OCI-LY1 (cell line): Measurements from ENCODE around the gene FBXO47.
"Not testable (repeated sequence)": the region's sequence is repeated elsewhere in the genome, so short reads cannot be mapped to it uniquely, and the experiment has no call there.

ENCODE experiments used
- H2AFZ ChIP-seq: fragments of 200-600 bp; sonication (generic), shearing (Covaris generic); 2 replicates; pipeline ENCODE4 v1.6.0; 2014; ENCODE audit warnings: antibody characterized with exemption, mild to moderate bottlenecking, low read length
- H3F3A ChIP-seq: fragments of 200-600 bp; sonication (generic), shearing (Covaris generic); 2 replicates; pipeline ENCODE4 v1.6.0; 2014; ENCODE audit warnings: mild to moderate bottlenecking, antibody characterized with exemption, low read length, moderate library complexity; ENCODE audit not compliant: insufficient read depth
- H3K27ac ChIP-seq: fragments of 200-600 bp; sonication (generic); 2 replicates; pipeline ENCODE4 v1.5.1; 2014; ENCODE audit warnings: low read length, mixed run types, mild to moderate bottlenecking, low read depth; ENCODE audit not compliant: poor library complexity, severe bottlenecking
- H3K27me3 ChIP-seq: fragments of 200-600 bp; sonication (generic); 2 replicates; pipeline ENCODE4 v1.6.0; 2014; ENCODE audit warnings: antibody characterized with exemption, mild to moderate bottlenecking, low read length, moderate library complexity; ENCODE audit not compliant: insufficient read depth
- H3K36me3 ChIP-seq: fragments of 200-600 bp; sonication (generic); 2 replicates; pipeline ENCODE4 v1.6.1; 2014; ENCODE audit warnings: mild to moderate bottlenecking, antibody characterized with exemption, low read length, moderate library complexity, mixed read lengths; ENCODE audit not compliant: insufficient read depth
- H3K4me1 ChIP-seq: fragments of 200-600 bp; sonication (generic); 2 replicates; pipeline ENCODE4 v1.5.1; 2014; ENCODE audit warnings: mild to moderate bottlenecking, low read length, moderate library complexity; ENCODE audit not compliant: insufficient read depth, severe bottlenecking
- H3K4me2 ChIP-seq: fragments of 200-600 bp; sonication (generic), shearing (Covaris generic); 2 replicates; pipeline ENCODE4 v1.6.1; 2014; ENCODE audit warnings: low read length
- H3K4me3 ChIP-seq: fragments of 200-600 bp; sonication (generic); 2 replicates; pipeline ENCODE4 v1.5.1; 2014; ENCODE audit warnings: low read length, low read depth, mild to moderate bottlenecking, mixed read lengths; ENCODE audit not compliant: poor library complexity, severe bottlenecking
- H3K79me2 ChIP-seq: fragments of 200-600 bp; shearing (Covaris generic); 2 replicates; pipeline ENCODE4 v1.6.1; 2016; ENCODE audit warnings: mixed run types, low read length, mixed read lengths; ENCODE audit not compliant: insufficient read depth
- H3K9ac ChIP-seq: fragments of 200-600 bp; sonication (generic), shearing (Covaris generic); 2 replicates; pipeline ENCODE4 v1.6.1; 2014; ENCODE audit warnings: mild to moderate bottlenecking, low read length, mixed read lengths
- H3K9me2 ChIP-seq: fragments of 200-600 bp; sonication (generic), shearing (Covaris generic); 2 replicates; pipeline ENCODE4 v1.6.1; 2014; ENCODE audit warnings: low read depth, mild to moderate bottlenecking, low read length, mixed read lengths
- H3K9me3 ChIP-seq: fragments of 200-600 bp; shearing (Covaris generic); 2 replicates; pipeline ENCODE4 v1.6.1; 2014; ENCODE audit warnings: low read length, mixed read lengths
- H4K20me1 ChIP-seq: fragments of 200-600 bp; sonication (generic), shearing (Covaris generic); 2 replicates; pipeline ENCODE4 v1.6.0; 2016; ENCODE audit warnings: mild to moderate bottlenecking, low read length; ENCODE audit not compliant: insufficient read depth
- EZH2 ChIP-seq: fragments of 200-600 bp; sonication (generic), shearing (Covaris generic); IDR thresholded peaks from 2 replicates; pipeline ENCODE4 v1.8.0; 2017; ENCODE audit warnings: borderline replicate concordance, mixed run types, mild to moderate bottlenecking, antibody characterized with exemption, low read length, moderate library complexity, mixed read lengths
- TF ChIP-seq, protein P1 (sequence below): fragments of 200-600 bp; sonication (generic), shearing (Covaris generic); IDR thresholded peaks from 2 replicates; pipeline ENCODE4 v1.5.1; 2017; ENCODE audit warnings: mild to moderate bottlenecking, antibody characterized with exemption, low read length, moderate library complexity, mixed read lengths

Gene FBXO47

DNA sequence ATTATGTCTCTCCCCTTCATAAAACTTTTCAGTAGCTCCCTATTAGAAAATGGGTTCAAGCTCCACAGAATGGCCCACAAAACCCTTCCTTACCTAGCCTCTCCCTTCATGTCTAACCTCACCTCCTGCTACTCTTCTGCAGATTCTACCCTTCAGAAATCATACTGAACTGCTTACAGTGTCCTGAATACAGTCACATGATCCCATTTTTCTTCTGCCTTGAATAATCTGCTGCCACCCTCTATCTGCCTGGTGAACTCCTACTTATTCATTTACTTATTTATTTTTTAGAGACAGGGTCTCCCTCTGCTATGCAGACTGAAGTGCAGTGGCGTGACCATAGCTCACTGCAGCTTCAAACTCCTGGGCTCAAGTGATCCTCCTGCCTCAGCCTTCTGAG is 26.8 kb downstream of the FBXO47 start:
- H3K36me3 ChIP-seq, result no peaks in the 10 kb centered on the region
- peaks cover 4% of the 10 kb centered on the region for H3K4me1 ChIP-seq
- TF ChIP-seq, protein P1, sequence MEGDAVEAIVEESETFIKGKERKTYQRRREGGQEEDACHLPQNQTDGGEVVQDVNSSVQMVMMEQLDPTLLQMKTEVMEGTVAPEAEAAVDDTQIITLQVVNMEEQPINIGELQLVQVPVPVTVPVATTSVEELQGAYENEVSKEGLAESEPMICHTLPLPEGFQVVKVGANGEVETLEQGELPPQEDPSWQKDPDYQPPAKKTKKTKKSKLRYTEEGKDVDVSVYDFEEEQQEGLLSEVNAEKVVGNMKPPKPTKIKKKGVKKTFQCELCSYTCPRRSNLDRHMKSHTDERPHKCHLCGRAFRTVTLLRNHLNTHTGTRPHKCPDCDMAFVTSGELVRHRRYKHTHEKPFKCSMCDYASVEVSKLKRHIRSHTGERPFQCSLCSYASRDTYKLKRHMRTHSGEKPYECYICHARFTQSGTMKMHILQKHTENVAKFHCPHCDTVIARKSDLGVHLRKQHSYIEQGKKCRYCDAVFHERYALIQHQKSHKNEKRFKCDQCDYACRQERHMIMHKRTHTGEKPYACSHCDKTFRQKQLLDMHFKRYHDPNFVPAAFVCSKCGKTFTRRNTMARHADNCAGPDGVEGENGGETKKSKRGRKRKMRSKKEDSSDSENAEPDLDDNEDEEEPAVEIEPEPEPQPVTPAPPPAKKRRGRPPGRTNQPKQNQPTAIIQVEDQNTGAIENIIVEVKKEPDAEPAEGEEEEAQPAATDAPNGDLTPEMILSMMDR, result no peak
- TF ChIP-seq EZH2, result no peak
- H2AFZ ChIP-seq, result no peak overlapping the region
- H3K9ac ChIP-seq, result no peak overlapping the region
- no peak overlapping the region for H3K4me2 ChIP-seq
- no peaks in the 10 kb centered on the region for H3K9me3 ChIP-seq
- no peaks in the 10 kb centered on the region for H3K9me2 ChIP-seq
- no peaks in the 10 kb centered on the region for H3K27me3 ChIP-seq
- H4K20me1 ChIP-seq, result no peaks in the 10 kb centered on the region
- H3K79me2 ChIP-seq, result no peaks in the 10 kb centered on the region
- no peak overlapping the region for H3K4me3 ChIP-seq
- H3K27ac ChIP-seq, result no peak overlapping the region
- H3F3A ChIP-seq, result no peaks in the 10 kb centered on the region

DNA sequence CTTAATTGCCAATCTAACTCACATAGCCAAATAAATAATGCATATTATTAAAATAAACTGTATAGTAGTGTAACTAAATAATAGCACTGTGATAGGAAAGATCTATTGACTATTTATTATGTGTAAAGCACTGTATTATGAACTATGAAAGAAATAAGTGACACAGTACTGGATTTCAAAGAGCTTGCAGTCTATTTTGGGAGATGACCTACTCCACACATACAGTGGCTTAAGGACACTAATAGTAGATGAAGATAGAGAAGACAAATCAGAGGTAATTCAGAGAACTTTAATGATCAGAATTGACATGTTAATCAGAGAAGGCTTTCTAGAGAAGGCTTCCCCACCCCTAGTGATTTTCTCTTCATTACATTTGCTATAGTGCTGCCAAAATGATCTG is 27.2 kb downstream of the FBXO47 start:
- H2AFZ ChIP-seq, result no peak overlapping the region
- TF ChIP-seq, protein P1, result no peak
- TF ChIP-seq EZH2, result no peak

DNA sequence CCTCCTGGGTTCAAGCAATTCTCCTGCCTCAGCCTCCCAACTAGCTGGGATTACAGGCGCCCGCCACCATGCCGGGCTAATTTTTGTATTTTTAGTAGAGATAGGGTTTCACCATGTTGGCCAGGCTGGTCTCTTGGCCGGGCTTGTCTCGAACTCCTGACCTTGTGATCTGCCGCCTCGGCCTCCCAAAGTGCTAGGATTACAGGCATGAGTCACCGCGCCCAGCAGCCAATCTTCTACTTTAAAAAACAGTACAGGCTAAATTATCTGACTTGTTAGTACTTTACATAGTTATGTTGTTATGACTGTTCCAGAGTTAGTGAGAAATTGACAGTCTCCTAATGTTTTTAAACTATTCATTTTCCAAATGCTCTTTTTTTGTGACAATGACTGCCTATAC is 33.2 kb downstream of the FBXO47 start:
- not testable (repeated sequence) for H3K9me2 ChIP-seq, H4K20me1 ChIP-seq, H3K27ac ChIP-seq, H3K4me2 ChIP-seq, H3K9me3 ChIP-seq, H3K36me3 ChIP-seq, H3K79me2 ChIP-seq, H3K4me1 ChIP-seq, H3K4me3 ChIP-seq, H3F3A ChIP-seq, H2AFZ ChIP-seq, H3K27me3 ChIP-seq, H3K9ac ChIP-seq

More for the DNA sequence above, 27.2 kb downstream of the FBXO47 start:
- H3K9me3 ChIP-seq, result no peaks in the 10 kb centered on the region
- H3K79me2 ChIP-seq, result no peaks in the 10 kb centered on the region
- no peak overlapping the region for H3K4me2 ChIP-seq
- H4K20me1 ChIP-seq, result no peaks in the 10 kb centered on the region
- no peaks in the 10 kb centered on the region for H3K27me3 ChIP-seq
- H3K27ac ChIP-seq, result no peak overlapping the region
- H3K9me2 ChIP-seq, result no peaks in the 10 kb centered on the region
- peaks cover 4% of the 10 kb centered on the region for H3K4me1 ChIP-seq
- H3K9ac ChIP-seq, result no peak overlapping the region
- no peak overlapping the region for H3K4me3 ChIP-seq
- H3F3A ChIP-seq, result no peaks in the 10 kb centered on the region
- no peaks in the 10 kb centered on the region for H3K36me3 ChIP-seq

DNA sequence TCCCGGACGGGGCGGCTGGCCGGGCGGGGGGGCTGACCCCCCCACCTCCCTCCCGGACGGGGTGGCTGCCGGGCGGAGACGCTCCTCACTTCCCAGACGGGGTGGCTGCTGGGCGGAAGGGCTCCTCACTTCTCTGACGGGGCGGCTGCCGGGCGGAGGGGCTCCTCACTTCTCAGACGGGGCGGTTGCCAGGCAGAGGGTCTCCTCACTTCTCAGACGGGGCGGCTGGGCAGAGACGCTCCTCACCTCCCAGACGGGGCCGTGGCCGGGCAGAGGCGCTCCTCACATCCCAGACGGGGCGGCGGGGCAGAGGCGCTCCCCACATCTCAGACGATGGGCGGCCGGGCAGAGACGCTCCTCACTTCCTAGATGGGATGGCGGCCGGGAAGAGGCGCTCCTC is 36.4 kb downstream of the FBXO47 start:
- not testable (repeated sequence) for H3K9me2 ChIP-seq, H3K36me3 ChIP-seq, H3K4me3 ChIP-seq, H3K9ac ChIP-seq, H3K27me3 ChIP-seq, H3K4me2 ChIP-seq, H2AFZ ChIP-seq, H3K27ac ChIP-seq, H3K79me2 ChIP-seq, H3K9me3 ChIP-seq, H4K20me1 ChIP-seq, H3K4me1 ChIP-seq, H3F3A ChIP-seq
